K562 (cell line): ENCODE measurements around the gene TERB1. TPM values are rescaled to one million over a fixed set of nuclear protein-coding genes. Genes with fewer than 3 reads are reported as not detected.

Source experiments
- CGGBP1 ChIP-seq: fragments of 250-450 bp; sonication (Bioruptor Pico); IDR thresholded peaks from 2 replicates; pipeline ENCODE4 v1.9.0; 2021; ENCODE audit warnings: mild to moderate bottlenecking
- HIVEP1 ChIP-seq: fragments of 250-450 bp; sonication (Bioruptor Pico); IDR thresholded peaks from 2 replicates; pipeline ENCODE4 v1.4.0; 2020; ENCODE audit warnings: mild to moderate bottlenecking
- PBX2 ChIP-seq, 2 experiments: IDR thresholded peaks in 1 of 2; conservative IDR thresholded peaks in 1 of 2; 2 replicates each; pipeline ENCODE4 v1.6.1; 2016; ENCODE audit warnings: low read depth in 2 of 2, mild to moderate bottlenecking in 1 of 2, missing compliant biosample characterization in 1 of 2, missing genetic modification characterization in 1 of 2, moderate library complexity in 1 of 2
- PHTF2 ChIP-seq: fragments of 250-450 bp; sonication (Bioruptor Pico); IDR thresholded peaks from 2 replicates; pipeline ENCODE4 v1.5.0; 2021; ENCODE audit warnings: mild to moderate bottlenecking
- STAG1 ChIP-seq: sonication (generic); formaldehyde crosslinking; IDR thresholded peaks from 2 replicates; pipeline ENCODE4 v1.5.0; 2020; ENCODE audit warnings: missing genetic modification reagents, borderline replicate concordance
- ZNF140 ChIP-seq: fragments of 250-450 bp; sonication (Bioruptor Pico); IDR thresholded peaks from 2 replicates; pipeline ENCODE4 v1.8.0; 2021; ENCODE audit warnings: moderate library complexity, mild to moderate bottlenecking, inconsistent platforms
- ZNF384 ChIP-seq: IDR thresholded peaks from 2 replicates; pipeline ENCODE4 v1.6.1; 2012; ENCODE audit warnings: low read depth, low read length, improper control_type of control experiment
- ZNF707 ChIP-seq: fragments of 250-450 bp; sonication (Bioruptor Pico); conservative IDR thresholded peaks from 2 replicates; pipeline ENCODE4 v1.8.0; 2022; ENCODE audit warnings: inconsistent platforms, mild to moderate bottlenecking, moderate library complexity
- polyA plus RNA-seq, 8 experiments: library from polyadenylated mRNA; depleted of rRNA in 4 of 8; stranded (reverse) in 5 of 8; unstranded in 3 of 8; fragments of >200 nt; fragmentation: Nextera tagmentation in 2 of 8; fragmentation: Illumina TruSeq in 1 of 8; extraction: Ambion mirVana in 2 of 8; extraction: Trizol in 1 of 8; gene quantifications; 2 replicates each; pipeline versions ENCODE4 v1.2.1 to v1.2.3, GENCODE V29; 2011 to 2014; ENCODE audit warnings: inconsistent platforms in 1 of 8, missing spikeins in 1 of 8
- total RNA-seq, 7 experiments: library from RNA; depleted of rRNA in 6 of 7; stranded (reverse); fragments of >200 nt in 6 of 7; fragmentation: Illumina TruSeq in 2 of 7; extraction: Trizol in 2 of 7; gene quantifications; 2 replicates each; pipeline versions ENCODE4 v1.2.1 to v1.2.3, GENCODE V29; 2011 to 2021; ENCODE audit warnings: low replicate concordance in 1 of 7
- TF ChIP-seq, protein P1 (sequence below), 2 experiments: fragments of 450-650 bp in 1 of 2; sonication (generic) in 1 of 2; formaldehyde crosslinking in 1 of 2; IDR thresholded peaks; 2 replicates each; pipeline versions ENCODE4 v1.7.1 to v1.9.0; 2016 to 2022; ENCODE audit warnings: inconsistent platforms in 1 of 2, mild to moderate bottlenecking in 1 of 2, missing genetic modification reagents in 1 of 2

Gene TERB1
- total and polyA plus RNA-seq, 9 of the 15 experiments (the other 6 are each of a cell fraction or from before 2014, with no cell fraction given): not detected

DNA sequence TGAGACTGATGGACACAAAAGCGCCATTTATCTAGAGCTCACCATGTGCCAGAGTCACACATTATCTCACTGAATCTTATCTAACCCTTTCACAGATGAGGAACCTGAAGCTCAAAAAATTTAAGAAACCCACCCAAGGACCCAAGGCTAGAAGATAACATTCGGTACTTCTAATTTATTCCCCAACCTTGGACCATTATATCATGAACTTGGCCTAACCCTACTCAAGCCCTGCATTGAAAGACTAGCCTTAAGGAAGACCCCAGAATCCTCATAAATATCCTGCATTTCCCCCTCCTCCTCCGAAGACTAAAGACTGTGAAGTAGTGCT lies 49.4 kb downstream of the TERB1 start (continued):
- TF ChIP-seq PBX2 (CRISPR knock-in tag; IDR thresholded peaks at IDR 0.05; ENCODE audit: low read depth): no peak
- no peak for TF ChIP-seq PBX2 (tag; conservative IDR thresholded peaks at IDR 0.05; ENCODE audit: low read depth)
- no peak for TF ChIP-seq ZNF707
- TF ChIP-seq STAG1 (CRISPR knock-in tag): no peak
- no peak for TF ChIP-seq ZNF140
- no peak for TF ChIP-seq HIVEP1 (CRISPR knock-in tag)
- no peak for TF ChIP-seq PHTF2 (CRISPR knock-in tag)
- no peak for TF ChIP-seq CGGBP1 (CRISPR knock-in tag)
- TF ChIP-seq ZNF384: no peak
- TF ChIP-seq, protein P1, sequence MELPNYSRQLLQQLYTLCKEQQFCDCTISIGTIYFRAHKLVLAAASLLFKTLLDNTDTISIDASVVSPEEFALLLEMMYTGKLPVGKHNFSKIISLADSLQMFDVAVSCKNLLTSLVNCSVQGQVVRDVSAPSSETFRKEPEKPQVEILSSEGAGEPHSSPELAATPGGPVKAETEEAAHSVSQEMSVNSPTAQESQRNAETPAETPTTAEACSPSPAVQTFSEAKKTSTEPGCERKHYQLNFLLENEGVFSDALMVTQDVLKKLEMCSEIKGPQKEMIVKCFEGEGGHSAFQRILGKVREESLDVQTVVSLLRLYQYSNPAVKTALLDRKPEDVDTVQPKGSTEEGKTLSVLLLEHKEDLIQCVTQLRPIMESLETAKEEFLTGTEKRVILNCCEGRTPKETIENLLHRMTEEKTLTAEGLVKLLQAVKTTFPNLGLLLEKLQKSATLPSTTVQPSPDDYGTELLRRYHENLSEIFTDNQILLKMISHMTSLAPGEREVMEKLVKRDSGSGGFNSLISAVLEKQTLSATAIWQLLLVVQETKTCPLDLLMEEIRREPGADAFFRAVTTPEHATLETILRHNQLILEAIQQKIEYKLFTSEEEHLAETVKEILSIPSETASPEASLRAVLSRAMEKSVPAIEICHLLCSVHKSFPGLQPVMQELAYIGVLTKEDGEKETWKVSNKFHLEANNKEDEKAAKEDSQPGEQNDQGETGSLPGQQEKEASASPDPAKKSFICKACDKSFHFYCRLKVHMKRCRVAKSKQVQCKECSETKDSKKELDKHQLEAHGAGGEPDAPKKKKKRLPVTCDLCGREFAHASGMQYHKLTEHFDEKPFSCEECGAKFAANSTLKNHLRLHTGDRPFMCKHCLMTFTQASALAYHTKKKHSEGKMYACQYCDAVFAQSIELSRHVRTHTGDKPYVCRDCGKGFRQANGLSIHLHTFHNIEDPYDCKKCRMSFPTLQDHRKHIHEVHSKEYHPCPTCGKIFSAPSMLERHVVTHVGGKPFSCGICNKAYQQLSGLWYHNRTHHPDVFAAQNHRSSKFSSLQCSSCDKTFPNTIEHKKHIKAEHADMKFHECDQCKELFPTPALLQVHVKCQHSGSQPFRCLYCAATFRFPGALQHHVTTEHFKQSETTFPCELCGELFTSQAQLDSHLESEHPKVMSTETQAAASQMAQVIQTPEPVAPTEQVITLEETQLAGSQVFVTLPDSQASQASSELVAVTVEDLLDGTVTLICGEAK (IDR thresholded peaks at IDR 0.05): 0 out of 2 replicates have a peak, but pooled peaks have one; percentile 40
- TF ChIP-seq, protein P1 (CRISPR knock-in tag; IDR thresholded peaks at IDR 0.05): no peak
